ENCODE measurements around the gene CABP4. TPM values are rescaled to one million over a fixed set of nuclear protein-coding genes. Genes with fewer than 3 reads are reported as not detected.

Gene CABP4
- total and polyA plus RNA-seq, 10 of the 15 experiments (the other 5 are each of a cell fraction or from before 2014, with no cell fraction given), result 0.04 to 0.41 (median 0.14) TPM; not detected in 2

- TF ChIP-seq ZBTB11 (CRISPR knock-in tag; IDR thresholded peaks at IDR 0.05) (no peak), NFYB (IDR thresholded peaks at IDR 0.05; ENCODE audit: insufficient read depth, low read depth, low read length) (no peak)
Observed at GRCh38 chr11:67497656-67498291, 42.6 kb downstream of the CABP4 start (continued).

GRCh38 chr11:67498544-67498972, 43.4 kb downstream of the CABP4 start:
- Histone ChIP-seq H3K9ac (ENCODE audit: control insufficient read depth, insufficient read depth, low read length) (no peak overlapping the region), H3K79me2 (ENCODE audit: control insufficient read depth, insufficient read depth, low read length) (no peaks in the 10 kb centered on the region), H3K4me2 (ENCODE audit: control insufficient read depth, insufficient read depth) (no peak overlapping the region), H2AFZ (ENCODE audit: control insufficient read depth, low read depth, low read length) (no peak overlapping the region), H3K27me3 (replicated peaks in 1 of 2; ENCODE audit: control insufficient read depth in 2 of 2, insufficient read depth in 2 of 2, low read length in 1 of 2) (no peaks in the 10 kb centered on the region), H3K27ac (ENCODE audit: control insufficient read depth, insufficient read depth) (no peak overlapping the region), H3K4me1 (ENCODE audit: control insufficient read depth, insufficient read depth, low read length) (no peaks in the 10 kb centered on the region; the same call in 1 of the 2 replicates), H3K36me3 (ENCODE audit: control insufficient read depth in 2 of 2, insufficient read depth in 2 of 2, low read length in 1 of 2) (peaks cover 0 to 10% of the 10 kb centered on the region in 2 experiments; a peak in 3 of 4 replicates), H3K4me3 (no peak overlapping the region), H4K20me1 (ENCODE audit: control insufficient read depth, insufficient read depth) (no peaks in the 10 kb centered on the region; the same call in 1 of the 2 replicates), H3K9me3 (replicated peaks; ENCODE audit: control insufficient read depth, insufficient read depth, low read length) (no peaks in the 10 kb centered on the region)
- CTCF ChIA-PET, result no interaction called here
- POLR2A ChIA-PET, result no interaction called here
- DNase-seq (ENCODE audit: low read depth, low spot score), result no peak
- intact Hi-C loops (cut with micrococcal nuclease; ENCODE audit: unreplicated experiment) (no loop called here), in situ Hi-C loops (cut with MboI) (no loop called here)
- RAD21 ChIA-PET (ENCODE audit: unreplicated experiment), result no interaction called here
- SMC1A ChIA-PET (ENCODE audit: uncharacterized antibody, unreplicated experiment), result no interaction called here
- no peak for FAIRE-seq
- 96% methylated on average over 19 of the region's 21 CpGs for WGBS (ENCODE audit: insufficient coverage, insufficient replicate concordance, low lambda C conversion rate, missing lambda C conversion rate)
- no TSS peak for BruUV-seq (replicated peaks)
- no peak for ATAC-seq
- TF ChIP-seq SMAD1 (IDR thresholded peaks at IDR 0.05; ENCODE audit: low read depth, partially characterized antibody) (no peak), ZBTB33 (IDR thresholded peaks at IDR 0.05) (no peak), SIN3A (IDR thresholded peaks at IDR 0.05; ENCODE audit: low read depth, low read length) (no peak), ZNF687 (IDR thresholded peaks at IDR 0.05) (no peak), BRCA1 (IDR thresholded peaks at IDR 0.05; ENCODE audit: low read depth, low read length) (no peak), EGR1 (IDR thresholded peaks at IDR 0.05; ENCODE audit: borderline replicate concordance in 1 of 2, low read depth in 2 of 2, low read length in 2 of 2) (no peak), PAX8 (IDR thresholded peaks at IDR 0.05) (no peak), CHD2 (IDR thresholded peaks at IDR 0.05; ENCODE audit: borderline replicate concordance, low read depth, low read length) (no peak), MXI1 (IDR thresholded peaks at IDR 0.05; ENCODE audit: low read depth, low read length) (no peak), ZZZ3 (IDR thresholded peaks at IDR 0.05; ENCODE audit: control insufficient read depth, insufficient read length, low read depth) (no peak), SREBF2 (IDR thresholded peaks at IDR 0.05; ENCODE audit: low read length) (no peak)

Data from GM12878 (cell line).